Activated T-cell treated with anti-CD3 and anti-CD28 coated beads, Interleukin-2, amount 50 U/mL, for 4 hours (primary cell): Measurements from ENCODE around the gene SLAMF8. TPM values are rescaled to one million over a fixed set of nuclear protein-coding genes. Genes with fewer than 3 reads are reported as not detected.

Experiments used
- ATAC-seq, 2 donors: fragments of 200-7000 bp; cut with Tn5 transposase; one replicate each; pipeline ENCODE4 v1.10.0; 2021
- DNase-seq: peaks from one replicate; pipeline ENCODE4 v3.0.0-alpha.2; 2020
- H3K27me3 Mint-ChIP-seq: one replicate; pipeline ENCODE4 v1.8.0; 2021; ENCODE audit warnings: low read depth, mixed read lengths
- H3K36me3 Mint-ChIP-seq: one replicate; pipeline ENCODE4 v1.8.0; 2022; ENCODE audit warnings: mixed read lengths; ENCODE audit not compliant: insufficient read depth
- H3K4me1 Mint-ChIP-seq: one replicate; pipeline ENCODE4 v1.8.0; 2021; ENCODE audit warnings: low read depth, mixed read lengths
- H3K4me3 Mint-ChIP-seq: one replicate; pipeline ENCODE4 v1.8.0; 2021; ENCODE audit warnings: mild to moderate bottlenecking, moderate library complexity, mixed read lengths
- H3K9me3 Mint-ChIP-seq: one replicate; pipeline ENCODE4 v1.8.0; 2021; ENCODE audit warnings: mixed read lengths
- total RNA-seq, 3 donors: library from RNA; stranded (reverse); gene quantifications; one replicate each; pipeline ENCODE4 v1.2.1, GENCODE V29; 2021

The SLAMF8 gene
- total RNA-seq, 3 donors from 2014 or later: 0.98 to 1.3 (median 1.2) TPM

- ATAC-seq: no peak
- no peaks in the 10 kb centered on the region for H3K36me3 Mint-ChIP-seq
Measured at GRCh38 chr1:159881622-159882526, 55.2 kb downstream of the SLAMF8 start.

GRCh38 chr1:159882527-159882862, 55.8 kb downstream of the SLAMF8 start:
- DNase-seq: no peak
- ATAC-seq: no peak
- no peaks in the 10 kb centered on the region for H3K9me3 Mint-ChIP-seq
- H3K4me3 Mint-ChIP-seq: no peak overlapping the region
- H3K36me3 Mint-ChIP-seq: no peaks in the 10 kb centered on the region
- H3K27me3 Mint-ChIP-seq: peaks cover 2% of the 10 kb centered on the region
- no peaks in the 10 kb centered on the region for H3K4me1 Mint-ChIP-seq

More at GRCh38 chr1:159881622-159882526, 55.2 kb downstream of the SLAMF8 start:
- DNase-seq: peak; percentile 23
- no peaks in the 10 kb centered on the region for H3K9me3 Mint-ChIP-seq
- H3K4me1 Mint-ChIP-seq: no peaks in the 10 kb centered on the region
- no peak overlapping the region for H3K4me3 Mint-ChIP-seq
- H3K27me3 Mint-ChIP-seq: peaks cover 2% of the 10 kb centered on the region

- H3K4me3 Mint-ChIP-seq: no peak overlapping the region
- ATAC-seq: no peak
- no peaks in the 10 kb centered on the region for H3K4me1 Mint-ChIP-seq
- peaks cover 2% of the 10 kb centered on the region for H3K27me3 Mint-ChIP-seq
- H3K36me3 Mint-ChIP-seq: no peaks in the 10 kb centered on the region
- no peak for DNase-seq
- no peaks in the 10 kb centered on the region for H3K9me3 Mint-ChIP-seq
Measured at GRCh38 chr1:159883134-159883533, 56.5 kb downstream of the SLAMF8 start.

GRCh38 chr1:159884296-159884695, 57.6 kb downstream of the SLAMF8 start:
- Mint-ChIP-seq H3K27me3 (no peaks in the 10 kb centered on the region), H3K9me3 (no peaks in the 10 kb centered on the region), H3K36me3 (no peaks in the 10 kb centered on the region), H3K4me1 (no peaks in the 10 kb centered on the region), H3K4me3 (no peak overlapping the region)
- DNase-seq (no peak), ATAC-seq (no peak)

Other genes starting within 250 kb of the SLAMF8 start
- gene APCS, start 239.0 kb upstream of the SLAMF8 start, total RNA-seq: under 1 TPM in 2 of 3 donors, not detected in 1; 0.25 to 0.43 TPM
- gene CRP, start 112.3 kb upstream of the SLAMF8 start, total RNA-seq: under 1 TPM; 0.18 to 0.81 (median 0.68) TPM
- gene DUSP23, start 45.9 kb upstream of the SLAMF8 start, total RNA-seq: 10 to 100 TPM; 30.2 to 36.7 (median 36.3) TPM
- under 1 TPM in 1 of 3 donors, not detected in 2; 0.41 TPM for gene FCRL6, start 24.5 kb upstream of the SLAMF8 start, total RNA-seq
- gene VSIG8, start 35.8 kb downstream of the SLAMF8 start, total RNA-seq: not detected
- gene CFAP45, start 73.3 kb downstream of the SLAMF8 start, total RNA-seq: 1 to 10 TPM in 1 of 3 donors, under 1 TPM in 2; 0.82 to 1.2 (median 0.82) TPM
- 100 to 1,000 TPM; 338 to 362 (median 353) TPM for gene TAGLN2, start 98.6 kb downstream of the SLAMF8 start, total RNA-seq
- gene IGSF9, start 118.7 kb downstream of the SLAMF8 start, total RNA-seq: under 1 TPM; 0.11 to 0.20 (median 0.16) TPM
- gene SLAMF9, start 127.4 kb downstream of the SLAMF8 start, total RNA-seq: not detected
- 1 to 10 TPM; 4.1 to 5.7 (median 4.5) TPM for gene PIGM, start 205.1 kb downstream of the SLAMF8 start, total RNA-seq
- gene KCNJ10, start 243.3 kb downstream of the SLAMF8 start, total RNA-seq: under 1 TPM in 1 of 3 donors, not detected in 2; 0.32 TPM